Pons (tissue), 1 donor: ENCODE measurements around the gene SYNGR2.
A peak's percentile ranks its signal among the peaks of the same experiment; 100 is the strongest.

Source experiments
- DNase-seq: peaks from one replicate; pipeline ENCODE4 v3.0.0-alpha.2; 2016; ENCODE audit warnings: low spot score

Gene SYNGR2

DNA sequence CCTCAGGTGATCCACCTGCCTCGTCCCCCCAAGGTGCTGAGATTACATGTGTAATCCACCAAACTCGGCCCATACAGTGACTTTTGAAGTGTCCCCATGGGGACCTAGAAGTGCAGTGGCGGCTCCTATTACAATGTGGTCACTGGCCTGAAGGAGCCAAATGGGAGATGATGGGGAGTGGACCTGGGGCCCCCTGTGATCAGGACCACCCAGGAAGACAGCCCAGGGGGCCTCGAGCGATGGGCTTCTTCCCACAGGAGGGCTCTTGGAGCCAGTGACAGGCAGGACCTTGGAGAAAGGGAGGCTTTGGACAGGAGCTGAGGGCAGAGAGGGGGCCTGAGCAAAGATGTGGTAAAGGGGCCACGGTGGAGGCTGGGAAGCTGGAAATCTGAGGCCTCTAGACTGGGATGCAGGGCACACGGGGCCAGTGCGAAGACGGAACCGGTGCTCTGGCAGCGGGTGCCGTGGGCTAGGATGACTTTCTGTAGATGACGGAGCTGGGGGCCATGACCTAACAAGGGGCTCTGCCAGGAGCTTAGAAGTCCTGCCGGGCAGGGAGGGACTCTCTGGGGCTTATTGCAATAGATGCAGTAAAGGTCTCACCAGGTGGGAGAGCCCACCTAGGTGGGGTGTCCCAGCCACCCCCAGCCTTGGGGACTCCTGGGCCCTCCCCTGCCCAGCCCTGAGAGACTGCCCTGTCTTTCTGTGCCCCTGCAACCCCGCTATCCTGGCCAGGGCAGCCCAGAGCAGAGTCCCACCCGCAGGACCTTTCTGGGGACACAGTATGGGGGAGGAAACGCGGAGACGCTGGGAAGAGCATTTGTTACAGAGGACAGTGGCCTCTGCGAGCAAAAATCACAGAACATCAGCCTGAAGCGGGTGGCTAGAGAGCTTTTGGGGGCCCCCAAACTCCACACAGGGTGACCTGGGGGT is 24.9 kb upstream of the SYNGR2 start:
- no peak for DNase-seq

DNA sequence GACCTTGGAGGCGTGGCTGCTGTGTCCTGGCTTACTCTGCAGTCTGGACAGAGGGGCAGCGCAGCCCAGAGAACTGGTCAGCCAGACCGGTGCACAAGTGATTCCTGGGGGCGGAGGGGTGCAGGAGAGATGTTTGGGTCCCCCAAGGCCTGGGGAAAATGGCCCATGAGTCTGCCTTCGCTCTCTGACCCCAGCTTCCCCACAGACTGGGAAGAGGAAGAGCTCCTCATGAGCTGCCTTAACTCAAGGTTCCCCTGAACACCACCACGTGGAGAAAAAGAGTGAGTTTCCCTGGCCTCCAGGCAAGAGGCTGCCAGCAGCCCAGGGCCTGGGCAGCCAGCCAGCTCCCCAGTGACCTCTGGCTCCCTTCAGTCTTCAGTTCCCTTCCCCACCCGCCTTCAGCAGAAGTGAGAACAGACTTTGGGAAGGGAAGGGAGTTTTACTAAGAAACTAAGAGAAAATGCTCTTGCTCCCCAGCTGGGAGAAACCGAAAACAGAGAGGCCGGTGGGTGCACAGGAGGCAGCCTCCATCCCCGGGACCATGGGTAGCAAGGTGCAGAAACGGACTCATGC is 24.1 kb upstream of the SYNGR2 start:
- DNase-seq, result peak; percentile 91

DNA sequence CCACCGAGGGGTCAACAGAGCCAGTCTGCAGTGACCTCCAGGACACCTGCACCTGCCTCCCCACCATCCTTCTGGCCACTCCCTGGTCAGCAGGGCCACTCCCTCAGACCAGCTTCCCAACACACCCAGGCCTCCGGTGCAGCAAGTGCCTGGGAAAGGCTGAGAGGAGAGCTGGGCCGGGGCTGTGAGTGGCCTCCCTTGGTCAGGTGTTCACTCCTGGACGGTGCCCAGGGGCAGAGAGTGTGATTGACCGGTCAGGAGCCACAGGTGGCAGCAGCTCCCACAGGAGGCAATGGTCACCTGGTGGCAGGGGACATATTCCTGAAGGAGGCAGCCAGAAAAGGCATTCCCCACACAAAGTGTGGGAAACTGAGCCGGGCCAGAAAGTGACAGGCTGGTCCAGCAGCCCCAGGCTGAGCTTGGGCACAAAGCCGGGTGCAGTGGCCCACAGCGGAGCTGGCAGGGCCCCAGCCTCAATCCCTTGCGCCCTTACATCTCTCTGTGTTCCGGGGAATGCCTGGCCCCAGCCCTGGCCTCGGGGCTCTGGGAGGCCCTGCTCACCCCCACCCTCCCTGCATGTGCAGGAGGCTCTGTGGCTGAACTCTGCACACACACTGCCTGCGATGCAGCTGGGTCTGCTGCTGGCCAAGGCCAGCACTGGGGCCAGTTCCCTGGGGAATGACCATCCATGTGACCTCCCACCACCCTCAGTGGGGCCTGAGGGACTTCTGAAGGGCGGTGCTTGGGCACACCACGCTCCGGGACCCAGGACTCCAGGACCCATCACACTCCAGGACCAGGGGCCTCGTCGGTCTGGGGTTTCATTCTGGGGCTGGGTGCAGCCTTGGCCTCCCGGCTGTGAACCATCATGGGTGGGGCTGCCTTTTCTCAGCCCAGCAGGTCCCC is 23.4 kb upstream of the SYNGR2 start:
- no peak for DNase-seq

DNA sequence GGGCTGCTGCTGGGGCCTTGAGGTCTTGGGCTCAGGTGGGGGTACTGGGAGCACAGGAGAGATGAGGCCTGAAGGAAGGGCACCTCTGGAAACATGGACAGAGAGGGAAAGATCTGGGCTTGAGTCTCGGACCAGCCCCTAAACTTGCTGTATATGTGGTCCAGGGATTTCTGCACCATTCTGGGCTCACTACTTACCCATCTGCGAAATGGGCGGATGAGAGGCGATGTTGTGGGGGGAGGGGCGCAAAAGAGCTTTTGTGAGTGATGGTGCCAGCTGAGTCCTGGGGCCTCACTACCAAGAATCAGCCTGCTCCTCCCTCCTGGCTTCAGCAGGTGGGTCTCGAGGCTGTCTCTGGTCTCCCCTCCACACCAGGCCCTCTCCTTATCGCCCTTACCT is 21.9 kb upstream of the SYNGR2 start:
- DNase-seq, result no peak

DNA sequence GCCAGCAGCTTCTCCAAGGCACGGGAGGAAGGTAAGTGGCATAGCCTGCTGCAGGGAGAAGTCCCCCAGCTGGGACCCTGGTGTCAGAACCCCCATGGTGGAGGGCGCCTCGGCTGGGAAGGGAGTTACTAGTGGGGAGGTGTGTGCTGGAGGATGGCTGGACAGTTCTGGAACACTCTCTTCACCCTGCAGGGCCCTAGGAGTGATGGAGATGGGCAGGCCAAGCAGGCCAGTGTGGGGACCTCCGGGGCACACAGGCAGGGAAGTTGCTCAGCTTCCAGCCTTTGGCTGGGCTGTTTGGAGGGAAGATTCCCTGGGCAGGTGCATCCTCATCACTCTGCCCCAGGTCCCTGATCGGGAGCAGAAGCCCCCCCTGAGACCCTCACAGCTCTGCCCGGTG is 21.5 kb upstream of the SYNGR2 start:
- DNase-seq, result no peak

DNA sequence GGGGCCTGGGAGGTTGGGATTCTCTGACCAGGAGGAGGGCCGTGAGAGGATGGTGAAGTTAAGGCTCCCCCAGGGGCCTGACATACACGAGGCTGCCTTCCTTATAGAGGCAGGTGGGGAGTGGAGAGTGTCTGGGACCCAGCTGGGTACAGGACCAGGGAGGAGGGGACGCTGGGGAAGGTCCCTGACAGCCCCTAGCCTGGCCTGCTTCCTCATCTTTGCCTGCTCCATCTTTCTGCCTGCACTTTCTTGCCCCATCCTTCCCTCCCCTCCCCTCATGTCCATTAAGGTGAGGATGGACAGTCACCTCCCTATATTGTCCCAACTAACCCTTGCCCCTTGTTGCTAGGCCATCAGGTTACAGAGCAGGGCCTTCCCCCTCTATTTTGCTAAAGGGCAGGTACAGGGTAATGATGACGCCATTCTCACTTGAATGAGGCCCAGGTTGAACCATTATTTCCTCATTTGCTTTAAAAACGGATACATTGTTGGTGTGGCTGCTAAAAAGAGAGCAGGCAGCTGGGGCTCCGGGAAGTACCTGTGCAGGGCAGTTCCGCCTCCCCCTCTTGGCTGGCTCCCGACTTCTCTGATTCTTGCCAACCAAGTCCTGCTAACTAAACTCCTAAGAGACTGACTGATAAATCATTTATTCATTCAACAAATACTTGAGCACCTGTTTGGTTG is 20.9 kb upstream of the SYNGR2 start:
- no peak for DNase-seq

DNA sequence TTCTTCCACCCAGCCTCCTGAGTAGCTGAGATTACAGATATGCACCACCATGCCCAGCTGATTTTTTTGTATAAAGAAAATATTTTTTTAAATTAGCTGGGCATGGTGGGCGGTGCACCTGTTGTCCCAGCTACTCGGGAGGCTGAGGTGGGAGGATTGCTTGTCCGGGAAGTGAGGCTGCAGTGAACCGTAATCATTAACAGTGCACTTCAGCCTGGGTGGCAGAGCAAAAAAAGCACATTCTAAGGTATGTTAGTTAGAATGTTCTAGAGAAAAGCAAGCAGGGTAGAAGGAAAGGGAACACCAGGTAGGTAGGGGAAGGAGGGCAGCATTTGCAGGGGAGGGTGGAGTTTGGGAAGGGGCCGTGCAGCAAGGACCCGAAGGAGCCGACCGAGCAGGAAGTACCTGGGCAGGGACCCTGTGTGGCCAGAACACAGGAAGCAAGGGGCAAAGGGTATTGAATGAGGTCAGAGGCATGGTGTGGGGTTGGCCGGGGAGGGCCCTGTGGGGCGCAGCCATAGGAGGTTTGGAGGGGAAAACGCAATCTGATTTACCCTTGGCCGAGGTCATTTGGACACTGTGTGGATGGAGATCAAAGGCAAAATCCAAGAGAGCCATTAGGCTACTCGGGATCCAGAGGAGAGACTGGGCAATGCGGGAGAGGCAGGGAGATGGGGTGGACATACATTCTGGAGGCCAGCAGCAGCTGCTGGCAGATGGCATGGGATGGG is 19.9 kb upstream of the SYNGR2 start:
- no peak for DNase-seq

DNA sequence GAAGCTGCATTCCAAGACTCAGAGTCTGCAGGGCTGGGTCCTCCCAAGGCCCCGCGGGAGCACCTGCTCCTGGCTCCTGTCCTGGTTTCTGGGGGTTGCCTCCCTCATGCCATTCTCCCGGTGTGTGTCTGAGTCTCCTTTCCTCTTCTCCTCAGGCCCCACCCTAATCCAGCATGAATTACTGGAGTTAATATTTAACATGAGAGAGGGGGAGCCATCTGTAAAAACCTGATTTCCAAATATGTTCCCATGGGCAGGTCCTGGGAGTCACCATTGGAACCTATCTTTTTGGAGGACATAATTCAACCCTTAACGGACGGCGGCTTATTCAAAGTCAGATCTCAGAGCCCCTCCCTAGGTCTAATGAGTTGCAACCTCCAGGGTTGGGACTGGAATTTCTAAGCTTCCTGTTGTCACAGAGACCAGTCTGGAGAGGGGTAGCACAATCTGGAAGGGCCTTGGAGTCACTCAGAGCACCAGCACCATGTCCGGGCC is 16.8 kb upstream of the SYNGR2 start:
- DNase-seq, result no peak

DNA sequence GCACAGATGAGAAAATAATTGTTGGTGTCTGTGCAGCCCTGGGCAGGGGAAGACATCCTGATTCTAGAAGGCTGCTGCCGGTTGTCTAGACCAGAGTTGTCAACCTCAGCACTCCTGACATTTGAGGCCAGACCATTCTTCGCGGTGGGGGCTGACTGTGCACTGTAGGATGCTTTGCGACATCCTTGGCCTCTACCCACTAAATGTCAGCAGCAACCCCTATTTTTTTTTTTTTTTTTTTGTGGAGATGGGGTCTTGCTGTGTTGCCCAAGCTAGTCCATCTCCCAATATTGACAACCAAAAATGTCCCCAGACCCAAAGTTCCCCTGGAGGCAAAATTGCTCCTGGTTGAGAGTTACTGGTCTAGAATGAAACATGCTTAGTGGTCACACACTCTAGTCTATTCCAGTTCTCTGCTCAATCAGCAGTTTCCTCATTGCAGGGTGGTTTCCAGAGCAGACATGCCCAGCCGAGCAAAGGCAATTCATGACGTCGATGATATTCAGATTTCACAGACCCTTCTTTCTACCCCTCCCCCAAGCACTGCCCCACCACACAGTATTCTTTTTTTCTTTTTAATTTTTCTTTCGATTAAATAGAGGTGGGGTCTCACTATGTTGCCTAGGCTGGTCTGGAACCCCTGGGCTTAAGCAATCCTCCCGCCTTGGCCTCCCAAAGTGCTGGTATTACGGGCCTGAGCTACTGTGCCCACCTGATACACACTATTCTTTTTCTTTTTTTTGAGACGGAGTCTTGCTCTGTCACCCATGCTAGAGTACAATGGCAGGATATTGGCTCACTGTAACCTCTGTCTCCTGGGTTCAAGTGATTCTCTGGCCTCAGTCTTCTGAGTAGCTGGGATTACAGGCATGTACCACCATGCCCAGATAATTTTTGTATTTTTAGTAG is 13.2 kb upstream of the SYNGR2 start:
- no peak for DNase-seq

DNA sequence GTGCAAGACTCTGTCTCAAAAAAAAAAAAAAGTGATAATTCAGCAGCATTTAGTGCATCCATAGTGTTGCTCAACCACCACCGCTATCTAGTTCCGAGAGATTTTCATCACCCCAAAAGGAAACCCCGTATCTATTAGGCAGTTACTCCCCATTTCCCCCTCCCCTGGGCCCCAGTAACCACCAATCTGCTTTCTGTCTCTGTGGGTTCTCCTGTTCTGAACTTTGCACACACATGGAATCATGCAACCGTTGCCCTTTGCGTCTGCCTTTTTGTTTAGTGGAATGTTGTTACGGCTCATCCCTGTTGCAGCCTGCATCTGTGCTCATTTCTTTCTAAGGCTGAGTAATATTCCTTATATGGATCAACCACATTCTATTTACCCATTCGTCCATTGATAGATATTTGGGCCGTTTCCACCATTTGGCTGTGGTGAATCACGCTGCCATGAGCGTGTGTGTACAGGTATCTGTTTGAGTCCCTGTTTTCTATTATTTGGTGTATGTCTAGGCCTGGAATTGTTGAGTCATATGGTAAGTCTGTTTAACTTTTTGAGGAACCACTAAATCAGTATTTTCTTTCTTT is 8.7 kb upstream of the SYNGR2 start:
- DNase-seq, result no peak

DNA sequence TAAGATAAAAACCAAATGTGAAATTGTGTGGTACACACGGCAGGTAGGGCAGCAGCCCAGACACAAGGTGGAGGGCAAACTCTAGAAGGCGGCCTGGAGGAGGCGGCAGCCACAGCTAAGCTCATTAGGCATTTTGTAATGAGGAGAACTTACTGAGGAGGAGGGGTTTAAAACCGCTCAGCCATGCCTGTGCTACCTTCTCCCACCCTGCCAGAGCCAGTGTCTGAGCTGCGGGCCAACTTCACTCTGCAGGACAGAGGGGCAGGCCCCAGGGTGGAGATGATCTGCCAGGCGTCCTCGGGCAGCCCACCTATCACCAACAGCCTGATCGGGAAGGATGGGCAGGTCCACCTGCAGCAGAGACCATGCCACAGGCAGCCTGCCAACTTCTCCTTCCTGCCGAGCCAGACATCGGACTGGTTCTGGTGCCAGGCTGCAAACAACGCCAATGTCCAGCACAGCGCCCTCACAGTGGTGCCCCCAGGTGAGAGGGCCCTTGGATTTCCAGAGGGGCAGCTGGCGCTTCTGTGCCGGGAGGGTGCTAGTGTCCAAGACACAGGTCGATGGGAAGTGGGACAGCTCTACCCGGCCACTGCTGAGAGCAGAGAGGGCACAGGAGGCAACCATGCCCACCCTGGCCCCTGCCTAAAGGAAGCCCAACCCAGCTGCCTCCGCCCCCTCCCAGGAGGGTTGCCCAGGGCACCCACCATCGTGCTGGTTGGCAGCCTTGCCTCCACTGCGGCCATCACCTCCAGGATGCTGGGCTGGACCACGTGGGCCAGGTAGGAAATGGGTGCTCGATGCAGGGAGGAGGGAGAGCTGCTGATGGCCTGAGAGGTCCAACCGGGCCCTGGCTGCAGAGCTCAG is 4.3 kb upstream of the SYNGR2 start:
- DNase-seq, result no peak

DNA sequence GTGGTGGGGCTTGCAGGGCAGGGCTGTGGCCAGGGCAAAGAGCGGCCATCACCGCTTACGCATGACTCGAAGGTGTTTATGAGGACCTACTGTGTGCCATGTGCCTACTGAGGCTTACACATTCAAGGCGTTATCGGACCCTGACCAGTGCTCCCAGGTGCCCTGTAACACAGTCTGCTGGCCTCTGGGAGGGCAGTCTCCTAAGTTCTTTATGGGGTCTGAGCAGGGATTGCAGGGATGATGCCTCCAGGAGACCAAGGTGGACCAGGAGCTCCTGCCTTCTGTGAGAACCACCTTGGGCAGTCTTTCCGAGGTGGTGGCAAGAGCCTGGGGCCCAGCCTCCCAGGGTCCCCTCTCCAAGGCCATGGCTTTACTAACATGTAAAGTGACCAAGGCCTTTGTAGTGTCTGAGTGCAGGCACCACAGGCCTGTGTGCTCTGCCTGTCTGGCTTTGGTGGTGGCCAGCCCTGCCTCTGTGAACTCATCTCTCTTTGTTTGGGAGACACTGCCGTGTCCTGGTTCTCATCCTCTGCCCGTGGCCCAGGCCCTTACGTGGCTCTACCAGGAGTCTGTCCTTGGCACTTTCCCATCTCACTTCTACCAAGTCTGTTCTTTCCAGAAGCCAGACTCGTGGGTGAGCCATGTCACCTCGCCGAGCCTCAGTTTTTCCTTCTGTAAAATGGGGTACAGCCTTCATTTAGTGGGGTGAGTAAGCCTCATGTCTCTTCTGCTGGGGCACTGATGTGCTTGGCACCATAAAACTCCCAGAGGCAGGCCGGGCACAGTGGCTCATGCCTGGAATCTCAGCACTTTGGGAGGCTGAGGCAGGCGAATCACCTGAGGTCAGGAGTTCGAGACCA is 3.4 kb upstream of the SYNGR2 start:
- DNase-seq, result no peak

DNA sequence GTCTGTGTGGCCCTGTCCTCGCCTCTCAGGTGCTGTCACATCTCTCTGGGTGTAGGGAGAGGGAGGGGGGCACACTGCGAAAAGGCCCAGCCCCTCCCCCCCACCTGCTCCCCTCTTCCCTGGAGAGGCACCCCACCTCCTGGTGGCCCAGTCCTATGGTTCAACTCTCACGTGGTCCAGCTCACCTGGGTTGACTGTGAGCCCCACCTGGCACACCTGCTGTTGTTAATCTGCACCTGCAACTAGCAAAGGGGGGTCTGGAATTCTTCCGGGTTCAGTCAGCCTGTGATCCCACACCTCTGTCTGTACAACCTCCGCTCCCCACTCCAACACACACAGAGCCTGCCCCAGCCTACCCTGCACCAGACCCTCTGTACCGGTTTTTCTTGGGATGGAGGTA is 2.0 kb upstream of the SYNGR2 start:
- no peak for DNase-seq

DNA sequence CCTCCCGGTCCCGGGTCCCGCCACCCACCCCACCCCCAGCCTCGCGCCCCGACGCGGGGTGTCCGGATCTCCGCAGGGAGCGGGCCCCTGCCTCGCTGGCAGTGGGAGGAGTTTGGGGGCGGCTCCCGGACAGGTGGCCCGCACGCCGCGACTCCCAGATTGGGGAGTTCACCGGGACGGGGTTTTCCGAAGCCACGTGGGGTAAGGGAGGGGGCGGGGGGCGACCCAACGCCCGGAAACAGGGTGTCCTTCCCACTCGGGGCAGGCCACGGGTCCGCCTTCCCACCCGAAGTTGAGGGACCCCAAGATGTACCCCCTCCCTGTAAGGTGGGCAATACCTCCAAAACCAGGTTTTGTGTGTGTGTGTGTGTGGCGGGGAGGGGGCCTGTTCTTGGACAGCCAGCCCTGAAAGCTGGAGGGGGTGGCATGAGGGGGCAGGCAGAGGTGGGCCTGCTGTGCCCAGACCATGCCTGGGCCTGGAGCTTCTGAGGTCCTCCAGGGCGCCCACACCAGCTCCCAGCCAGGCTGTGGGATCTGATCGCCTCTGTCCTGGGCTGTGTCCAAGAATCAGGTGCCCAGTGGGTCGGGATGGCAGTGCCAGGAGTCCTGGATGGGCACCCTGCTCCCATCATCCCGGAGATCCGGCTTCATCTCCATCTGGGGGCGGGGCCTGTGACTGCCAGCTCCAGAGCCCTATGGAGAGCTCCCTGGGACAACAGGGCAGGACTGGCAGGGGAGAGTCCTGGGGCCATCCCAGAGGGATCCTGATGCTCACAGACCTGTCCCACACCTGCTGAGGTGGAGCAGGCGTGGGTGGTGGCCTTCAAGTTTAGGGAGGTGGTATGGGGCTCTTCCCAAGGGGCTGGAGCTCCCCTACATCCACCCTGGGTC is 767 bp downstream of the SYNGR2 start:
- DNase-seq, result peak; percentile 72

DNA sequence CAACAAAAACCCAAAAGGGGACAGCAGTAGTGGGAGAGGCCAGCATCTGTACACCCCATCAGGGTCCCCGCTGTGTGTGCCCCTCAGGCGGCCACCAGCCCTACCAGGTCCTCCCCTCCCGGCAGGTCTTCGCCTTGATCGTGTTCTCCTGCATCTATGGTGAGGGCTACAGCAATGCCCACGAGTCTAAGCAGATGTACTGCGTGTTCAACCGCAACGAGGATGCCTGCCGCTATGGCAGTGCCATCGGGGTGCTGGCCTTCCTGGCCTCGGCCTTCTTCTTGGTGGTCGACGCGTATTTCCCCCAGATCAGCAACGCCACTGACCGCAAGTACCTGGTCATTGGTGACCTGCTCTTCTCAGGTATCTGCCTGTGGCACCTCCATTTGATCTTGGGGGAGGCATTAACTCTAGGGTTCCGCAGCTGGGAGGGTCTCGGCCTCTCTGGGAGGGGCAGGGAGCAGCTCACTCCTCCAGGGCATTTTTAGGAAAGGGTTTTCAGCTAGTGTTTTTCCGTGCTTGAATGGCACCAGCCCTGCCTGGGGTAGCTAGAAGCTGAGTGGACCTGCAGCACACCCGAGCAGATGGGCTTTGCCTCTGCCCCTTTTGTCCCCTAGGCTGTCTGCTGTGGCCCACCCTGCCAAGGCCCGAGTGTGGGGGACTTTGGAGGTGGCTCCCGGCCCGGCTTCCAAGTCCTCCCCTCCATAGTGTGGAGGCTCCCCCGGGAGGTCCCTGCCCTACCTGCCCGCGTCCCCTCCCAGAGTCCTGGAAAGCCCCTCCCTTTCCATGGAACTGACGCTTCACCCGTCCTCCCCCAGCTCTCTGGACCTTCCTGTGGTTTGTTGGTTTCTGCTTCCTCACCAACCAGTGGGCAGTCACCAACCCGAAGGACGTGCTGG is 2.6 kb downstream of the SYNGR2 start:
- no peak for DNase-seq
